Neural progenitor cell (in vitro differentiated cells): ENCODE data around the gene UNC5B.

Experiments
- EZH2phosphoT487 ChIP-seq: fragments of 200-600 bp; sonication (generic); IDR thresholded peaks from 2 replicates; pipeline ENCODE4 v1.6.1; 2017; ENCODE audit warnings: antibody characterized with exemption
- TF ChIP-seq, protein P1 (sequence below): fragments of 200-600 bp; sonication (generic); IDR thresholded peaks from 2 replicates; pipeline ENCODE4 v1.5.1; 2017; ENCODE audit warnings: antibody characterized with exemption, mild to moderate bottlenecking

DNA sequence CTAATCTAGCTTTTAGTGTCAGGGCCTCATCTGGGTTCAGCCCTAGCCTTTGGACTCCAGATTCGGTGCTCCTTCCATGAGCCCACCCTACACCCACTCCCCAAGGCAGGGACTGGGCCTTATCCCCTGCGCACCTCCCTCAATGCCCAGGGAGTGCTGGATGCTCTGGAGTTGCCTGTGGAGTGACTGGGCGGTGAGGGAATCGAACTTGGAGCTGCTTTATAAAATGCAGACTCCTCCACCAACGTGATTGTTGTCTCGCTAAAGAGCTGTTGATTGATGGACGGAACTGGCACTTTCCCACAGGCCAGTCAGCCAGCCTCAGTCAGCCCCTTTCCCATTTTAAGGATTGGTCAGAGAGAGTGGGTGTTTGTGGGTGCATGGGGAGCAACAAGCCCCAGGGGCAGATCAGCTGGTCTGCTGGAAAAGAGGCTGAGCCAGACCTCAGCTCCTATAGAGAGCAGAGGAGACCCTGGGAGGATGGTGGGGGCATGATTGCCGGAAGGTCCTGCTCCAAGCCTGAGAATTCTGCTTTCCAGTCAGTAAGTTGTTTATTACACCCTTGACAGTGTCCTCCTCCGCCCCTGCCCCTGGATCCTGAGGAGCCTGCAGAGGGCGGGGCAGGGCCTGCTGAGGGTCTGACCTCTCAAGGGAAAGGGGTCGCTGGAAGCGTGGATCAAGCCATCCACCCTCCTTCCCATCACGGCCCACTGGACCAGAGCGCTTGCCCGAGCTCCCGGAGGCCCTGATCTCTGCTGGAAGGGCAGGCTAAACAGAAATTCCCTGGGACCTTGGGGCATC is 16.7 kb downstream of the UNC5B start:
- TF ChIP-seq, protein P1, sequence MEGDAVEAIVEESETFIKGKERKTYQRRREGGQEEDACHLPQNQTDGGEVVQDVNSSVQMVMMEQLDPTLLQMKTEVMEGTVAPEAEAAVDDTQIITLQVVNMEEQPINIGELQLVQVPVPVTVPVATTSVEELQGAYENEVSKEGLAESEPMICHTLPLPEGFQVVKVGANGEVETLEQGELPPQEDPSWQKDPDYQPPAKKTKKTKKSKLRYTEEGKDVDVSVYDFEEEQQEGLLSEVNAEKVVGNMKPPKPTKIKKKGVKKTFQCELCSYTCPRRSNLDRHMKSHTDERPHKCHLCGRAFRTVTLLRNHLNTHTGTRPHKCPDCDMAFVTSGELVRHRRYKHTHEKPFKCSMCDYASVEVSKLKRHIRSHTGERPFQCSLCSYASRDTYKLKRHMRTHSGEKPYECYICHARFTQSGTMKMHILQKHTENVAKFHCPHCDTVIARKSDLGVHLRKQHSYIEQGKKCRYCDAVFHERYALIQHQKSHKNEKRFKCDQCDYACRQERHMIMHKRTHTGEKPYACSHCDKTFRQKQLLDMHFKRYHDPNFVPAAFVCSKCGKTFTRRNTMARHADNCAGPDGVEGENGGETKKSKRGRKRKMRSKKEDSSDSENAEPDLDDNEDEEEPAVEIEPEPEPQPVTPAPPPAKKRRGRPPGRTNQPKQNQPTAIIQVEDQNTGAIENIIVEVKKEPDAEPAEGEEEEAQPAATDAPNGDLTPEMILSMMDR = no peak
- TF ChIP-seq EZH2phosphoT487 = no peak
